HG03571 (cell line): ENCODE measurements around the gene HDAC6.

ENCODE experiments used
- ATAC-seq: cut with Tn5 transposase; IDR thresholded peaks from one replicate; pipeline ENCODE4 v1.9.1; 2021; ENCODE audit not compliant: unreplicated experiment

HDAC6 gene

GRCh38 chrX:48801280-48802088 is at the start of gene HDAC6:
Gene HDAC6 (plus strand): TSS chrX:48802067. CDS start chrX:48802693, 626 bp downstream.
- peak; percentile 86 for ATAC-seq

GRCh38 chrX:48752498-48752897 is 49.4 kb upstream of the HDAC6 start:
- no peak for ATAC-seq

GRCh38 chrX:48753708-48754228 is 48.1 kb upstream of the HDAC6 start:
- no peak for ATAC-seq

- no peak for ATAC-seq
These were observed 47.6 kb upstream of the HDAC6 start for GRCh38 chrX:48754238-48754637.

GRCh38 chrX:48761674-48762471 is 40.0 kb upstream of the HDAC6 start, which contains the start of gene GLOD5:
Gene GLOD5 (plus strand): TSS chrX:48761747. CDS start chrX:48761791, 44 bp downstream.
- ATAC-seq: no peak

- no peak for ATAC-seq
These were observed 32.6 kb upstream of the HDAC6 start for GRCh38 chrX:48769230-48769629.

GRCh38 chrX:48770296-48770695 is 31.6 kb upstream of the HDAC6 start:
- no peak for ATAC-seq

- ATAC-seq: no peak
These were observed 29.3 kb upstream of the HDAC6 start for GRCh38 chrX:48772602-48773001.

GRCh38 chrX:48776818-48777439 is 24.9 kb upstream of the HDAC6 start:
- no peak for ATAC-seq

GRCh38 chrX:48779399-48779798 is 22.5 kb upstream of the HDAC6 start:
- no peak for ATAC-seq

- no peak for ATAC-seq
These were observed 20.2 kb upstream of the HDAC6 start for GRCh38 chrX:48781705-48782104.

- no peak for ATAC-seq
These were observed 19.7 kb upstream of the HDAC6 start for GRCh38 chrX:48782216-48782615.

- ATAC-seq: no peak
These were observed 19.1 kb upstream of the HDAC6 start for GRCh38 chrX:48782795-48783194.

- no peak for ATAC-seq
These were observed 17.1 kb upstream of the HDAC6 start for GRCh38 chrX:48784726-48785125.

GRCh38 chrX:48785186-48785539 is 16.7 kb upstream of the HDAC6 start:
- no peak for ATAC-seq

GRCh38 chrX:48785540-48786214 is 16.2 kb upstream of the HDAC6 start:
- no peak for ATAC-seq

- no peak for ATAC-seq
These were observed 15.5 kb upstream of the HDAC6 start, which contains the start of gene GATA1 for GRCh38 chrX:48786341-48786800. Gene GATA1 (plus strand): TSS chrX:48786590. CDS start chrX:48791110, 4,520 bp downstream.

GRCh38 chrX:48786825-48787504 is 14.9 kb upstream of the HDAC6 start:
- no peak for ATAC-seq

GRCh38 chrX:48787505-48788443 is 14.1 kb upstream of the HDAC6 start:
- no peak for ATAC-seq
